ENCODE results near the gene ACSL3. TPM values are rescaled to one million over a fixed set of nuclear protein-coding genes. Genes with fewer than 3 reads are reported as not detected.
"Not testable (repeated sequence)": the region's sequence is repeated elsewhere in the genome, so short reads cannot be mapped to it uniquely, and the experiment has no call there.

ACSL3 gene
- total and polyA plus RNA-seq, 2 donors from 2014 or later: 33.6 to 58.8 TPM

- intact Hi-C loops (cut with DNase I): no loop called here
- peaks cover 0 to 4% (median 0%) of the 10 kb centered on the region in 3 donors for H3K4me1 ChIP-seq (ENCODE audit: control insufficient read depth in 2 of 3, insufficient read depth in 2 of 3, low read depth in 1 of 3, low read length in 3 of 3)
- peaks cover 8 to 15% (median 11%) of the 10 kb centered on the region in 3 donors for H3K36me3 ChIP-seq (ENCODE audit: control insufficient read depth in 2 of 3, insufficient read depth in 3 of 3, low read length in 3 of 3)
- no peak overlapping the region for H3K9ac ChIP-seq (ENCODE audit: low read length in 3 of 3)
- no peaks in the 10 kb centered on the region for H3K9me3 ChIP-seq (ENCODE audit: control insufficient read depth in 2 of 3, insufficient read depth in 1 of 3, low read length in 3 of 3)
- H3K27me3 ChIP-seq (ENCODE audit: control insufficient read depth, insufficient read depth, low read length): no peaks in the 10 kb centered on the region
- H3K27ac ChIP-seq (ENCODE audit: low read depth in 2 of 2, low read length in 2 of 2): no peak overlapping the region
- TF ChIP-seq, protein P1, sequence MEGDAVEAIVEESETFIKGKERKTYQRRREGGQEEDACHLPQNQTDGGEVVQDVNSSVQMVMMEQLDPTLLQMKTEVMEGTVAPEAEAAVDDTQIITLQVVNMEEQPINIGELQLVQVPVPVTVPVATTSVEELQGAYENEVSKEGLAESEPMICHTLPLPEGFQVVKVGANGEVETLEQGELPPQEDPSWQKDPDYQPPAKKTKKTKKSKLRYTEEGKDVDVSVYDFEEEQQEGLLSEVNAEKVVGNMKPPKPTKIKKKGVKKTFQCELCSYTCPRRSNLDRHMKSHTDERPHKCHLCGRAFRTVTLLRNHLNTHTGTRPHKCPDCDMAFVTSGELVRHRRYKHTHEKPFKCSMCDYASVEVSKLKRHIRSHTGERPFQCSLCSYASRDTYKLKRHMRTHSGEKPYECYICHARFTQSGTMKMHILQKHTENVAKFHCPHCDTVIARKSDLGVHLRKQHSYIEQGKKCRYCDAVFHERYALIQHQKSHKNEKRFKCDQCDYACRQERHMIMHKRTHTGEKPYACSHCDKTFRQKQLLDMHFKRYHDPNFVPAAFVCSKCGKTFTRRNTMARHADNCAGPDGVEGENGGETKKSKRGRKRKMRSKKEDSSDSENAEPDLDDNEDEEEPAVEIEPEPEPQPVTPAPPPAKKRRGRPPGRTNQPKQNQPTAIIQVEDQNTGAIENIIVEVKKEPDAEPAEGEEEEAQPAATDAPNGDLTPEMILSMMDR (IDR thresholded peaks at IDR 0.05; ENCODE audit: borderline replicate concordance, extremely low read depth, insufficient read depth): no peak
- peak; percentile 21 for FAIRE-seq
- H3K4me3 ChIP-seq (ENCODE audit: low read length in 3 of 3): no peak overlapping the region
- DNase-seq: peak in 1 of 5 donors; percentile 35
These were observed 55.7 kb downstream of the ACSL3 start for GRCh38 chr2:222916229-222917197.

- intact Hi-C loops (cut with DNase I); FAIRE-seq; H3K27ac ChIP-seq (ENCODE audit: low read depth in 2 of 2, low read length in 2 of 2); H3K4me3 ChIP-seq (ENCODE audit: low read length in 3 of 3); H3K4me1 ChIP-seq (ENCODE audit: control insufficient read depth in 2 of 3, insufficient read depth in 2 of 3, low read depth in 1 of 3, low read length in 3 of 3); H3K9ac ChIP-seq (ENCODE audit: low read length in 3 of 3); H3K27me3 ChIP-seq (ENCODE audit: control insufficient read depth, insufficient read depth, low read length); H3K9me3 ChIP-seq (ENCODE audit: control insufficient read depth in 2 of 3, insufficient read depth in 1 of 3, low read length in 3 of 3); DNase-seq: not testable (repeated sequence)
- peaks cover 10 to 18% (median 18%) of the 10 kb centered on the region in 3 donors for H3K36me3 ChIP-seq (ENCODE audit: control insufficient read depth in 2 of 3, insufficient read depth in 3 of 3, low read length in 3 of 3)
These were observed 56.4 kb downstream of the ACSL3 start for GRCh38 chr2:222917212-222917611.

- Histone ChIP-seq H3K9me3 (ENCODE audit: control insufficient read depth in 2 of 3, insufficient read depth in 1 of 3, low read length in 3 of 3) (no peaks in the 10 kb centered on the region), H3K27me3 (ENCODE audit: control insufficient read depth, insufficient read depth, low read length) (no peaks in the 10 kb centered on the region), H3K27ac (ENCODE audit: low read depth in 2 of 2, low read length in 2 of 2) (no peak overlapping the region), H3K4me3 (ENCODE audit: low read length in 3 of 3) (no peak overlapping the region), H3K4me1 (ENCODE audit: control insufficient read depth in 2 of 3, insufficient read depth in 2 of 3, low read depth in 1 of 3, low read length in 3 of 3) (no peaks in the 10 kb centered on the region), H3K36me3 (ENCODE audit: control insufficient read depth in 2 of 3, insufficient read depth in 3 of 3, low read length in 3 of 3) (peaks cover 12 to 22% (median 22%) of the 10 kb centered on the region in 3 donors), H3K9ac (ENCODE audit: low read length in 3 of 3) (no peak overlapping the region)
- no peak for DNase-seq
- no peak for FAIRE-seq
- intact Hi-C loops (cut with DNase I): no loop called here
- TF ChIP-seq, protein P1 (IDR thresholded peaks at IDR 0.05; ENCODE audit: borderline replicate concordance, extremely low read depth, insufficient read depth): no peak
These were observed 59.1 kb downstream of the ACSL3 start for GRCh38 chr2:222919841-222920526.

DNA sequence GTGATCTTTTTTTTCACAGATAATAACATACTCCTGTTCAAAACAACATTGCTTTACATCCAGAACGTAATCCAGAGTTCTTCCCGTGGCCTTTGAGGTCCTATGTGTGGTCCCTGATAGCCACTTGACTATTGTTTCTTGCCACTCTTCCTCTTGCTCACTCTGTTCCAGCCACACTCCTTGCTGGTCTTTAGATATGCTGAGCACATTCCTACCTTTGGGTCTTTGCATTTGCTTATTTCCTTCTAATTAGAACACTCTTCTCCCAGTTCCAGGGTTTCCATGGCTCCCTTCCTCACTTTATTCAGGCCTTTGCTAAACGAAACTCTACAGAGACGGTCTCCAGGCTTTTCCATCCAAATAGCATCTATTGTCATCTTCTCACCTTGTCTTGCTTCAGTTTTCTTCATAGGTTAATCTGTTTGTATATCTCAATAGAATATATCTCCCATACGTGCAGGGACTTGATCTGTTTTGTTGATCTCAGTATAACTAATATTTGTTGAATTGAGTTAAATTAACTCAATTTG is 59.9 kb downstream of the ACSL3 start:
- FAIRE-seq (no peak), DNase-seq (no peak)
- Histone ChIP-seq H3K27me3 (ENCODE audit: control insufficient read depth, insufficient read depth, low read length) (no peaks in the 10 kb centered on the region), H3K4me1 (ENCODE audit: control insufficient read depth in 2 of 3, insufficient read depth in 2 of 3, low read depth in 1 of 3, low read length in 3 of 3) (no peaks in the 10 kb centered on the region), H3K36me3 (ENCODE audit: control insufficient read depth in 2 of 3, insufficient read depth in 3 of 3, low read length in 3 of 3) (peaks cover 12 to 22% (median 22%) of the 10 kb centered on the region in 3 donors), H3K4me3 (ENCODE audit: low read length in 3 of 3) (no peak overlapping the region), H3K27ac (ENCODE audit: low read depth in 2 of 2, low read length in 2 of 2) (no peak overlapping the region), H3K9ac (ENCODE audit: low read length in 3 of 3) (no peak overlapping the region), H3K9me3 (ENCODE audit: control insufficient read depth in 2 of 3, insufficient read depth in 1 of 3, low read length in 3 of 3) (no peaks in the 10 kb centered on the region)
- TF ChIP-seq, protein P1 (IDR thresholded peaks at IDR 0.05; ENCODE audit: borderline replicate concordance, extremely low read depth, insufficient read depth): no peak
- intact Hi-C loops (cut with DNase I): no loop called here
